GM21381 (cell line): ENCODE measurements around the gene PPP2R1A.
"Not testable (repeated sequence)": the region's sequence is repeated elsewhere in the genome, so short reads cannot be mapped to it uniquely, and the experiment has no call there.

ENCODE experiments used
- ATAC-seq: cut with Tn5 transposase; IDR thresholded peaks from one replicate; pipeline ENCODE4 v1.9.1; 2021; ENCODE audit warnings: mild to moderate bottlenecking, moderate library complexity; ENCODE audit not compliant: unreplicated experiment

Gene PPP2R1A

DNA sequence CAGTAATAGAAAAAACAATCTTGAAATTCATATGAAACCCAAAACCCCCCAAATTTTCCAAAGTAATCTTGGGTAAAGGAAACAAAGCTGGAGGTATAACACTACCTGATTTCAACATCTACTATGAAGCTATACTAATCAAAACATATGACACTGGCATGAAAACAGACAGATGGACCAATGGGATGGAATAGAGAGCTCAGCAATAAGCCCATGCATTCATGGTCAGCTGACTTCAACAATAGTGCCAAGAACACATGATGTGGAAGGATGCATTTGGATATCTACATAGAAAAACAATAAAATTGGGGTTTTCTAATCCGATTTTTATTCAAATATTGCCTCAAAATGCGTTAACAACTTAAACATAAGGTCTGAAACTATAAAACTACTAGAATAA lies 47.3 kb downstream of the PPP2R1A start:
- ATAC-seq = no peak

DNA sequence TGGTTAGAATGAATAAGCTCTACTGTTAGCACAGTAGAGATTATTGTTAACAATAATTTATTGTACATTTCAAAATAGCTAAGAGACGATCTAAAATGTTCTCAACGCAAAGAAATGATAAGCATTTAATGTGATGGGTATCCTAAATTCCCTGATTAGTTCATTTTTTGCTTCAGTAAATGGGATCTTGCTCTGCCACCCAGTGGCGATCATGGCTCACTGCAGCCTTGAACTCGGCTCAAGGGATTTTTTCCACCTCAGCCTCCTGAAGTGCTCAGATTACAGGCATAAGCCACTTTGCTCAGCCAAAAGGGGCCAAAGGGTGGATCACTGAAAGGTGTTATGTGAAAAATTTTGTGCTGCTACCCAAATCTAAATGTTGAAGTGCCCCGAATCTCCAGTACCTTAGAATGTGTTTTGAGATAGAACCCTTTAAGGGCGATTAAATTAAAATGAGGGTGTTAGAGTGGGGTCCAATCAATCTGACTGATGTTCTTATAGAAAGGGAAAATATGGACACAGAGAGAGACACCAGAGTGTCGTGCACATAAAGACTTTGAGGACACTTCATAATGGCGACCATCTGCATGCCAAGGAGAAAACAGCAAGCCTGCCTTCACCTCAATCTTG lies 48.0 kb downstream of the PPP2R1A start:
- no peak for ATAC-seq

DNA sequence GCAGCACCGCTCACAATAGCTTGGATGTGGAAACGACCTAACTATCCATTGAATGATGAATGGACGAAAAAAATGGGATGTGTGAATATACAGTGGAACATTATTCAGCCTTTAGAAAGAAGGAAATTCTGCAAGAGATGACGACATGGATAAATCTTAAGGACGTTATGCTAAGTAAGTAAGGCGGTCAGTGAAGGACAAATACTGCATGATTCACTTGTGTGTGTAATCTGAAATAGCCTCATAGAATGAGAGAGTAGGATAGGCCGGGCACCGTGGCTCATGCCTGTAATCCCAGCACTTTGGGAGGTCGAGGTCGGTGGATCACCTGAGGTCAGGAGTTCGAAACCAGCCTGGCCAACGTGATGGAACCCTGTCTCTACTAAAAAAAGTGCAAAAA lies 54.2 kb downstream of the PPP2R1A start:
- no peak for ATAC-seq

DNA sequence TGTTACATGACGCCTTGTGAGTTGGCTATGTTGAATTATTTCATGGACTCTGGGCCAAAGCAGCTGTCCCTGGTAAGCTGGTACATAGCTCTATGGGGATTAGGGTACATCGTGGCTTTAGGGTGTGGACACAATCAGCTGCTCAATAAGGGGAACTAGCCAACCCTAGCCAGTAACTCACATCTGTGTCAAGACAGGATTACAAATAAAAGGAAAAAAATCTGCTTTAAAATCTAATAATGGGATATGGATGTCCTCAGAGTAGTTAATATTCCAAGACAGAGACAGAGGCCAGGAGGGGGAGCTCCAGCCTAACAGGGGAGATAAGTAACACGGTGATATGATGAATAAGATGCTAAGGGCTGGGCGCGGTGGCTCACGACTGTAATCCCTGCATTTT lies 58.4 kb downstream of the PPP2R1A start:
- ATAC-seq = no peak

DNA sequence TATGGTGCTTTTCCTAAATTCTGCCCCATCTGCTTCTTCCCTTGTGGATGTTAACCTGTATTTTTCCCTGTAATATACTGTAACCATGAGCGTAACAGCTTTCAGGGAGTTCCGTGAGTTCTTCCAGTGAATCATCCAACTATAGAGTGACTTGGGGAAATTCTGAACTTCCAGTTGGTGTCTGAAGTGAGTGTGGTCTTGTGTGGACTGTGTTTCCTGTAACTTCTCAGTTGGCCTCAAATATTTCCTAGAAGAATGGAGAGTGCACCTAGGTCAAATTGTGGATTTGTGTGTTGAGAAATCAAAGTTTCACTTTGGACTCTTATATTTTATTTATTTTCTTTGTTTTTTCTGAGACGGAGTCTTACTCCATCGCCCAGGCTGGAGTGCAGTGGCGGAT lies 68.6 kb downstream of the PPP2R1A start:
- ATAC-seq = no peak

DNA sequence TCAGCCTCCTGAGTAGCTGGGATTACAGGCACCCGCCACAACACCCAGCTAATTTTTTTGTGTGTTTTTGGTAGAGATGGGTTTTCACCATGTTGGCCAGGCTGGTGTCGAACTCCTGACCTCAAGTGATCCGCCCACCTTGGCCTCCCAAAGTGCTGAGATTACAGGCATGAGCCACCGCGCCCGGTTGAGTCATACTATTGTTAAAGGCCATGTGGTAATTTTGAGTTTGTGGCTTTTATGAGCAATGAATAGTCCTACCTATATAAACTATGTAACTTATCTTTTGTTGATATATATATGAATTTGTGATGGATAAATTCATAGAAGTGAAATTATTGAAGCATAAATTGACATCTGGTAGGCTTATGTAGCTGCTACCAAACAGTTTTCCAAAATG lies 75.7 kb downstream of the PPP2R1A start:
- ATAC-seq = not testable (repeated sequence)

- ATAC-seq = peak; percentile 98
Measured at GRCh38 chr19:52269338-52270261, 79.7 kb downstream of the PPP2R1A start, which contains the start of gene ZNF766. Gene ZNF766 (plus strand): TSS chr19:52269587. CDS start chr19:52269614, 27 bp downstream.

- ATAC-seq = no peak
Measured at GRCh38 chr19:52270266-52270885, 80.5 kb downstream of the PPP2R1A start.

DNA sequence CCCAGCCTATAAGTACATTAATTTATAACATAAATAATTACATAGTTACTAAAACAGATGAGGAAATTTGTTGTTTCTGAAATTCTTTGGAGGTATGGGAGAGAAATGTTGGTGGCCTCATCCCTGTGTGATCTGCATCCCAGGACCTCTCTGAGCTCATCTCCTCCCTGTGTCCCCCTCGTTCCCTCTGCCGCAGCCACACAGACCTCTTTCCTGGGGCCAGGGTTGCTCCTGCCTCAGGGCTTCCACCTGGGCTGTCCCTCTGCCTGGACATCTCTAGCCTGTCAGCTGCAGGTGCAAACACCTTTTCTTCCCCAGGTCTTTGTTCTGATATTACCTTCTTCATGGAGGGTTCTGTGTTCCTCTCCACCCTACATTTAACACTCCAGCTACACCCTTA lies 83.4 kb downstream of the PPP2R1A start:
- no peak for ATAC-seq

DNA sequence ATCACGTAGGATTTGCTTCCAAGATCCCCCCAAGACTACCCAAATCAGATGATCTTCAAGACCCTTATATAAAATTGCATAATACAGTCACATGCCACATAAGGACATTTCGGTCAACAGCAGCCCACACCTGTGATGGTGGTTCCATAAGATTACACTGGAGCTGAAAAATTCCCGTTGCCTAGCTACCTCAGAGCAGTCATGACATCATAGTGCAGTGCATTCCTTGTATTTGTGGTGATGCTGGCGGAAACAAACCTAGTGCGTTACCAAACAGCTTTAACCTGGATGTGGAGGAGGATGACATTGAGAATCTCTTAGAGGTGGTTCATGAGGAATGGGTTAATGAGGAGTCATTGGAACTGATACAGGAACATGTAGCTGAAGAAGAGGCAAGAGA lies 84.3 kb downstream of the PPP2R1A start:
- no peak for ATAC-seq

- no peak for ATAC-seq
Measured at GRCh38 chr19:52275988-52276387, 86.1 kb downstream of the PPP2R1A start.

DNA sequence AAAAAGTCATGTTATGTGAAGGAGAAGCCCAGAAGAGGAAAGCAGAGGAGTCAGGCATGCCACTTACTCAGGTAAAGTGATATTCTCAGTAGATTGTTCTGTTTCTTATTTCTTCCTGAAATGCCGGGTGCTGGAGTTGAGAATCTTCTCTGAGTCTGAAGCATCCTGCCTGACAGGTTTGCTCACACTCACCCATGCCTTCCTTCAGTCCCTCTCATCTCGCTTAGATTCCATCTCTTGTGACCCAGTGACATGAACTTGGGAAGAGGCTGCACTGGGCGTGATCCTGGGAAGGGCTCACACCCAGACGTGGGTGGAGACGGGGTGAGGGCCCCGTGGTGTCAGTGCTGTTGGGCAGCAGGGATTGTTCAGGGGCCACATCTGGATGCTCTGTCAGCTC lies 87.6 kb downstream of the PPP2R1A start:
- no peak for ATAC-seq
